Lung (tissue), 12 donors: ENCODE measurements around the gene CPM. TPM values are rescaled to one million over a fixed set of nuclear protein-coding genes. Genes with fewer than 3 reads are reported as not detected.

Experiments used
- ATAC-seq: fragments of 200-7000 bp; cut with Tn5 transposase; one replicate; pipeline ENCODE4 v1.9.1; 2020; ENCODE audit warnings: moderate number of reproducible peaks; ENCODE audit not compliant: insufficient read depth, low FRiP score
- DNase-seq, 3 donors: peaks; one replicate each; pipeline ENCODE4 v3.0.0-alpha.2; 2013 to 2017
- H3K27ac ChIP-seq, 2 donors: one replicate each; pipeline ENCODE4 v1.5.1; 2013; ENCODE audit warnings: mild to moderate bottlenecking in 2 of 2, moderate library complexity in 2 of 2, control low read depth in 1 of 2, inconsistent platforms in 1 of 2, low read depth in 1 of 2, low read length in 1 of 2
- H3K27me3 ChIP-seq, 3 donors: one replicate each; pipeline ENCODE4 v1.5.1; 2013; ENCODE audit warnings: low read length in 2 of 3; ENCODE audit not compliant: control insufficient read depth in 3 of 3, insufficient read depth in 3 of 3
- H3K36me3 ChIP-seq, 4 donors: one replicate each; pipeline ENCODE4 v1.5.1; 2013; ENCODE audit warnings: low read length in 4 of 4, mild to moderate bottlenecking in 1 of 4, moderate library complexity in 1 of 4; ENCODE audit not compliant: control insufficient read depth in 4 of 4, insufficient read depth in 4 of 4
- H3K4me1 ChIP-seq, 5 donors: one replicate each; pipeline ENCODE4 v1.5.1; 2013; ENCODE audit warnings: low read length in 5 of 5, mild to moderate bottlenecking in 2 of 5, moderate library complexity in 1 of 5; ENCODE audit not compliant: control insufficient read depth in 5 of 5, insufficient read depth in 5 of 5
- H3K4me3 ChIP-seq: one replicate; pipeline ENCODE4 v1.5.1; 2013; ENCODE audit warnings: mild to moderate bottlenecking, control low read depth, moderate library complexity
- H3K9ac ChIP-seq, 2 donors: one replicate each; pipeline ENCODE4 v1.5.1; 2013; ENCODE audit warnings: low read length in 2 of 2, control low read depth in 1 of 2; ENCODE audit not compliant: insufficient read depth in 1 of 2
- H3K9me3 ChIP-seq, 4 donors: one replicate each; pipeline ENCODE4 v1.5.1; 2013; ENCODE audit warnings: low read length in 3 of 4, mild to moderate bottlenecking in 1 of 4, moderate library complexity in 1 of 4; ENCODE audit not compliant: control insufficient read depth in 4 of 4, insufficient read depth in 3 of 4
- WGBS, 2 donors: extraction: QIAGEN DNeasy Blood & Tissue Kit; methylation state at CpG; one replicate each; pipeline ENCODE4 v1.1.7; 2013; 5-methylcytosine and 5-hydroxymethylcytosine counted together
- polyA plus RNA-seq, 2 donors: library from polyadenylated mRNA; stranded (reverse); fragments of 200-250 nt; gene quantifications; one replicate each; pipeline ENCODE4 v1.2.1, GENCODE V29; 2013
- total RNA-seq, 2 donors: library from RNA; depleted of rRNA in 1 of 2; stranded (reverse); fragments of >200 nt in 1 of 2; gene quantifications; one replicate each; pipeline ENCODE4 v1.2.1, GENCODE V29; 2014 to 2021
- TF ChIP-seq, protein P1 (sequence below): IDR thresholded peaks from 2 replicates; pipeline ENCODE4 v1.5.1; 2012; ENCODE audit warnings: mild to moderate bottlenecking; ENCODE audit errors: control extremely low read depth, extremely low read depth
- donor health status: control.
- donor health status: control.
- donor health status: Bipolar disorder and iron deficiency.
- donor health status: healthy.
- donor health status: DM: yes; HTN: yes; CAD: no.

Gene CPM
- total and polyA plus RNA-seq, 4 donors: 66.6 to 241 (median 136) TPM

GRCh38 chr12:68856510-68856909 is 76.5 kb downstream of the CPM start:
- 86 to 87% methylated on average over 3 of the region's 3 CpGs for WGBS, 2 donors
- H3K9ac ChIP-seq: no peak overlapping the region
- no peaks in the 10 kb centered on the region for H3K4me1 ChIP-seq
- no peak overlapping the region for H3K27ac ChIP-seq
- H3K36me3 ChIP-seq: peaks cover 0 to 3% (median 1%) of the 10 kb centered on the region in 4 donors
- H3K4me3 ChIP-seq: no peak overlapping the region
- TF ChIP-seq, protein P1, sequence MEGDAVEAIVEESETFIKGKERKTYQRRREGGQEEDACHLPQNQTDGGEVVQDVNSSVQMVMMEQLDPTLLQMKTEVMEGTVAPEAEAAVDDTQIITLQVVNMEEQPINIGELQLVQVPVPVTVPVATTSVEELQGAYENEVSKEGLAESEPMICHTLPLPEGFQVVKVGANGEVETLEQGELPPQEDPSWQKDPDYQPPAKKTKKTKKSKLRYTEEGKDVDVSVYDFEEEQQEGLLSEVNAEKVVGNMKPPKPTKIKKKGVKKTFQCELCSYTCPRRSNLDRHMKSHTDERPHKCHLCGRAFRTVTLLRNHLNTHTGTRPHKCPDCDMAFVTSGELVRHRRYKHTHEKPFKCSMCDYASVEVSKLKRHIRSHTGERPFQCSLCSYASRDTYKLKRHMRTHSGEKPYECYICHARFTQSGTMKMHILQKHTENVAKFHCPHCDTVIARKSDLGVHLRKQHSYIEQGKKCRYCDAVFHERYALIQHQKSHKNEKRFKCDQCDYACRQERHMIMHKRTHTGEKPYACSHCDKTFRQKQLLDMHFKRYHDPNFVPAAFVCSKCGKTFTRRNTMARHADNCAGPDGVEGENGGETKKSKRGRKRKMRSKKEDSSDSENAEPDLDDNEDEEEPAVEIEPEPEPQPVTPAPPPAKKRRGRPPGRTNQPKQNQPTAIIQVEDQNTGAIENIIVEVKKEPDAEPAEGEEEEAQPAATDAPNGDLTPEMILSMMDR: no peak
- H3K27me3 ChIP-seq: no peaks in the 10 kb centered on the region
- DNase-seq: no peak
- ATAC-seq: no peak
- no peaks in the 10 kb centered on the region for H3K9me3 ChIP-seq

DNA sequence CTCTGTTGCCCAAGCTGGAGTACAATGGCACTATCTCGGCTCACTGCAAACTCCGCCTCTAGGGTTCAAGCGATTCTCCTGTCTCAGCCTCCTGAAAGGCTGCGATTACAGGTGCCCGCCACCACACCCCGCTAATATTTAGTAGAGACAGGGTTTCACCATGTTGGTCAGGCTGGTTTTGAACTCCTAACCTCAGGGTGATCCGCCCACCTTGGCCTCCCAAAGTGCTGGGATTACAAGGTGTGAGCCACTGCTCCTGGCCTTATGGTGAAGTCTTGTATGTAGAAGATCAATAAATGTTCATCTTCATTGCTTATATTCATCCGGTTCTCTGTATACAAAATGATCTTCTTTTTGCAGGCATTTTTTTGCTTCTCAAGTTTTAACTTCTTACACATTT is 77.2 kb downstream of the CPM start:
- Histone ChIP-seq H3K9me3 (no peaks in the 10 kb centered on the region), H3K36me3 (peaks cover 0 to 3% (median 1%) of the 10 kb centered on the region in 4 donors), H3K4me3 (no peak overlapping the region), H3K27me3 (no peaks in the 10 kb centered on the region), H3K4me1 (no peaks in the 10 kb centered on the region), H3K9ac (no peak overlapping the region), H3K27ac (no peak overlapping the region)
- DNase-seq (no peak), ATAC-seq (no peak)
- 96 to 97% methylated on average over 8 of the region's 8 CpGs for WGBS, 2 donors
- TF ChIP-seq, protein P1: no peak

DNA sequence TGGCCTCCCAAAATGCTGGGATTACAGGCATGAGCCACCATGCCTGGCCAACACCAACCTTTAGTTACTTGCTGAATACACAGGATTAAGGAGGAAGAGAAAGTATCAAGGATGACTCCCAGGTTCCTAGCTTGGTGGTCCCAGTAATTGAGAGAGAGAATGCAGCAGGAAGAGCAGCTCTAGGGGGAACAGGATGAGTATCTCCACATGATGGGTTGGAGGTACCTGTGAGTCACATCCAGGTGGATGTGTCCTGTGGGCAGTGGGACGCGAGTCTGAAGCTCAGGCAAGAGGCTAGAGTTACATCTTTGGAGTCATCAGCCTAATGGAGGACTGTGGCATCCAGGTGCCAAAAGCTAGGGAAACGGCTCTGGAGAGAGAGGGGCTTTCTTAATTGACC is 77.9 kb downstream of the CPM start:
- 90 to 98% methylated on average over 3 of the region's 3 CpGs for WGBS, 2 donors
- ATAC-seq: no peak

More for the DNA sequence above, 77.9 kb downstream of the CPM start:
- Histone ChIP-seq H3K9me3 (no peaks in the 10 kb centered on the region), H3K4me1 (no peaks in the 10 kb centered on the region), H3K4me3 (no peak overlapping the region), H3K9ac (no peak overlapping the region), H3K36me3 (peaks cover 0 to 3% (median 1%) of the 10 kb centered on the region in 4 donors), H3K27ac (no peak overlapping the region), H3K27me3 (no peaks in the 10 kb centered on the region)
- DNase-seq: no peak
- TF ChIP-seq, protein P1: no peak
